Kidney epithelial cell (primary cell): ENCODE data around the gene CFAP52. TPM values are rescaled to one million over a fixed set of nuclear protein-coding genes. Genes with fewer than 3 reads are reported as not detected.

Experiments used
- DNase-seq: peaks from one replicate; pipeline ENCODE4 v3.0.0-alpha.2; 2010; ENCODE audit warnings: low read depth
- H3K27me3 ChIP-seq: 2 replicates; pipeline ENCODE4 v1.6.0; 2011; ENCODE audit warnings: low read length; ENCODE audit not compliant: control insufficient read depth, insufficient read depth
- H3K36me3 ChIP-seq: 2 replicates; pipeline ENCODE4 v1.5.1; 2011; ENCODE audit warnings: low read length; ENCODE audit not compliant: control insufficient read depth, insufficient read depth
- H3K4me3 ChIP-seq: 2 replicates; pipeline ENCODE4 v1.5.1; 2011; ENCODE audit warnings: low read depth, mild to moderate bottlenecking, control low read depth, low read length
- total RNA-seq: library from RNA; depleted of rRNA; stranded (reverse); fragments of >200 nt; gene quantifications from 2 replicates; pipeline ENCODE4 v1.2.3, GENCODE V29; 2015
- TF ChIP-seq, protein P1 (sequence below): IDR thresholded peaks from 2 replicates; pipeline ENCODE4 v1.5.1; 2011; ENCODE audit warnings: mild to moderate bottlenecking, moderate library complexity, low read length, control low read depth, inconsistent platforms; ENCODE audit not compliant: insufficient read depth, poor library complexity, severe bottlenecking

CFAP52 gene
- total RNA-seq, 1 donor from 2014 or later: not detected

GRCh38 chr17:9666461-9667050 lies 90.1 kb downstream of the CFAP52 start:
- Histone ChIP-seq H3K27me3 (no peaks in the 10 kb centered on the region), H3K36me3 (no peaks in the 10 kb centered on the region), H3K4me3 (no peak overlapping the region)
- DNase-seq: no peak
- TF ChIP-seq, protein P1, sequence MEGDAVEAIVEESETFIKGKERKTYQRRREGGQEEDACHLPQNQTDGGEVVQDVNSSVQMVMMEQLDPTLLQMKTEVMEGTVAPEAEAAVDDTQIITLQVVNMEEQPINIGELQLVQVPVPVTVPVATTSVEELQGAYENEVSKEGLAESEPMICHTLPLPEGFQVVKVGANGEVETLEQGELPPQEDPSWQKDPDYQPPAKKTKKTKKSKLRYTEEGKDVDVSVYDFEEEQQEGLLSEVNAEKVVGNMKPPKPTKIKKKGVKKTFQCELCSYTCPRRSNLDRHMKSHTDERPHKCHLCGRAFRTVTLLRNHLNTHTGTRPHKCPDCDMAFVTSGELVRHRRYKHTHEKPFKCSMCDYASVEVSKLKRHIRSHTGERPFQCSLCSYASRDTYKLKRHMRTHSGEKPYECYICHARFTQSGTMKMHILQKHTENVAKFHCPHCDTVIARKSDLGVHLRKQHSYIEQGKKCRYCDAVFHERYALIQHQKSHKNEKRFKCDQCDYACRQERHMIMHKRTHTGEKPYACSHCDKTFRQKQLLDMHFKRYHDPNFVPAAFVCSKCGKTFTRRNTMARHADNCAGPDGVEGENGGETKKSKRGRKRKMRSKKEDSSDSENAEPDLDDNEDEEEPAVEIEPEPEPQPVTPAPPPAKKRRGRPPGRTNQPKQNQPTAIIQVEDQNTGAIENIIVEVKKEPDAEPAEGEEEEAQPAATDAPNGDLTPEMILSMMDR: no peak

DNA sequence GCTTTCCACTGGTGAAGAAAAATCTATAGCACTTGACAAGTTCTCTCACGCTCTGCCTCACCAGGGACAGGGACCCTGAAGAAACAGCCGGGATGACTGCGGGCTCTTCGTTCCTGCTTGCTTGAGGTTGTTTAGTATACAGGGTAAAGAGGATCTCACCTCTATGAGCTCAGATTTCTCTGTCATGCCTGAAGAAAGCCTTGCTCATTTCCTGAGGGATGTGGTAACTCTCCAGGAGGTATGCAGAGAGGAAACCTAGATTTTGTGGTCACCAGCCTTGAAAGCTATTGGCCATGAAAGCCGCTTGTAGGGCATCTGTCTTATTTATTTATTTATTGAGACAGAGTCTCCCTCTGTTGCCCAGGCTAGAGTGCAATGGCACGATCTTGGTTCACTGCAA lies 92.1 kb downstream of the CFAP52 start:
- peak; percentile 84 for DNase-seq
- no peak overlapping the region for H3K4me3 ChIP-seq
- TF ChIP-seq, protein P1: no peak
- H3K36me3 ChIP-seq: no peaks in the 10 kb centered on the region
- no peaks in the 10 kb centered on the region for H3K27me3 ChIP-seq

- TF ChIP-seq, protein P1: no peak
- H3K27me3 ChIP-seq: no peaks in the 10 kb centered on the region
- no peaks in the 10 kb centered on the region for H3K36me3 ChIP-seq
- no peak for DNase-seq
- no peak overlapping the region for H3K4me3 ChIP-seq
Observed at GRCh38 chr17:9669551-9670008, 93.1 kb downstream of the CFAP52 start.

GRCh38 chr17:9670596-9670995 lies 94.2 kb downstream of the CFAP52 start:
- Histone ChIP-seq H3K36me3 (no peaks in the 10 kb centered on the region), H3K4me3 (no peak overlapping the region), H3K27me3 (no peaks in the 10 kb centered on the region)
- TF ChIP-seq, protein P1: no peak
- DNase-seq: no peak

- no peaks in the 10 kb centered on the region for H3K27me3 ChIP-seq
- DNase-seq: no peak
- TF ChIP-seq, protein P1: no peak
- H3K36me3 ChIP-seq: no peaks in the 10 kb centered on the region
- H3K4me3 ChIP-seq: no peak overlapping the region
Observed at GRCh38 chr17:9671559-9671958, 95.1 kb downstream of the CFAP52 start.

DNA sequence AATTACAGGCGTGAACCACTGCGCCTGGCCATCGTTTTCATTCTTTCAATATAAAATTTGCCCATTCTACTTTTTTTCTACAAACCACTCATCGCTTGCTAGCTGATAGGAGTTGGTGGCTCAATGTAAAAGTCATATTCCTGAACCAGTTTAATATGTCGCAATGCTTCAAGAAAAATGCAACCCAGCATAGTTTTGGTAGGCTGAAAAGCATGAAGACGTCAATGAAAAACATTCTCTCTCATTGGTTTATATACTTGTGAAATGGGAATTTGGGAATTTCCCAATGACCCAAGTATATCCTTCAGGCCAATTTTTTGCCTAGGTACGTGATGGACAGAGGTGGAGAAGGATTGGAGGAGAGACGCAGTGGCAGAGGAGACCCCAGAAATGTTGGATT lies 95.8 kb downstream of the CFAP52 start:
- TF ChIP-seq, protein P1: no peak
- H3K36me3 ChIP-seq: no peaks in the 10 kb centered on the region
- no peak for DNase-seq
- no peaks in the 10 kb centered on the region for H3K27me3 ChIP-seq
- no peak overlapping the region for H3K4me3 ChIP-seq
